Mesenchymal stem cell (in vitro differentiated cells and primary cell): Measurements from ENCODE around the gene PPFIBP2.

Source experiments
- DNase-seq: peaks from one replicate; pipeline ENCODE4 v3.0.0-alpha.2; 2013
- H2AFZ ChIP-seq: one replicate; pipeline ENCODE4 v1.6.1; 2013; ENCODE audit warnings: low read depth, mild to moderate bottlenecking, control low read depth, inconsistent platforms, low read length, moderate library complexity
- H2AK5ac ChIP-seq: 2 replicates; pipeline ENCODE4 v1.6.1; 2013; ENCODE audit warnings: low read length, moderate library complexity, mild to moderate bottlenecking, inconsistent platforms; ENCODE audit not compliant: severe bottlenecking
- H2BK120ac ChIP-seq: one replicate; pipeline ENCODE4 v1.6.1; 2013; ENCODE audit warnings: low read depth, mild to moderate bottlenecking, inconsistent platforms, low read length, moderate library complexity
- H2BK12ac ChIP-seq, 2 experiments: one replicate each; pipeline ENCODE4 v1.6.1; 2013; ENCODE audit warnings: inconsistent platforms in 2 of 2, low read length in 2 of 2, mild to moderate bottlenecking in 2 of 2, moderate library complexity in 2 of 2, control low read depth in 1 of 2
- H2BK15ac ChIP-seq: one replicate; pipeline ENCODE4 v1.6.1; 2013; ENCODE audit warnings: mild to moderate bottlenecking, low read depth, inconsistent platforms; ENCODE audit not compliant: poor library complexity, severe bottlenecking
- H2BK5ac ChIP-seq: 2 replicates; pipeline ENCODE4 v1.6.1; 2013; ENCODE audit warnings: low read depth, mild to moderate bottlenecking, low read length, control low read depth, inconsistent platforms; ENCODE audit not compliant: poor library complexity, severe bottlenecking
- H3K14ac ChIP-seq, 2 experiments: one replicate each; pipeline ENCODE4 v1.6.1; 2013; ENCODE audit warnings: inconsistent platforms in 2 of 2, low read length in 2 of 2, control low read depth in 1 of 2, mild to moderate bottlenecking in 1 of 2, moderate library complexity in 1 of 2
- H3K18ac ChIP-seq, 2 experiments: one replicate each; pipeline ENCODE4 v1.6.1; 2013; ENCODE audit warnings: inconsistent platforms in 2 of 2, low read length in 2 of 2, control low read depth in 1 of 2, low read depth in 1 of 2, mild to moderate bottlenecking in 1 of 2
- H3K23ac ChIP-seq, 2 experiments: one replicate each; pipeline ENCODE4 v1.6.1; 2013; ENCODE audit warnings: inconsistent platforms in 2 of 2, low read length in 2 of 2, mild to moderate bottlenecking in 2 of 2, moderate library complexity in 2 of 2, control low read depth in 1 of 2
- H3K27ac ChIP-seq: 2 replicates; pipeline ENCODE4 v1.5.1; 2013; ENCODE audit warnings: mild to moderate bottlenecking, moderate library complexity, low read length, control low read depth, inconsistent platforms; ENCODE audit not compliant: poor library complexity, severe bottlenecking
- H3K27me3 ChIP-seq, 2 experiments: 2 replicates each; pipeline versions ENCODE4 v1.6.1 to v1.7.0; 2013; ENCODE audit warnings: low read length in 2 of 2, mild to moderate bottlenecking in 2 of 2, moderate library complexity in 2 of 2, control low read depth in 1 of 2, inconsistent platforms in 1 of 2; ENCODE audit not compliant: control insufficient read depth in 1 of 2, insufficient read depth in 1 of 2
- H3K36me3 ChIP-seq, 2 experiments: 2 replicates each; pipeline versions ENCODE4 v1.6.1 to v1.7.0; 2013; ENCODE audit warnings: low read length in 2 of 2, control low read depth in 1 of 2, inconsistent platforms in 1 of 2, low read depth in 1 of 2, mild to moderate bottlenecking in 1 of 2; ENCODE audit not compliant: insufficient read depth in 2 of 2, control insufficient read depth in 1 of 2
- H3K4ac ChIP-seq, 2 experiments: one replicate each; pipeline ENCODE4 v1.6.1; 2013; ENCODE audit warnings: inconsistent platforms in 2 of 2, low read length in 2 of 2, mild to moderate bottlenecking in 2 of 2, moderate library complexity in 2 of 2, control low read depth in 1 of 2, low read depth in 1 of 2
- H3K4me1 ChIP-seq: 2 replicates; pipeline ENCODE4 v1.6.1; 2013; ENCODE audit warnings: low read depth, low read length, control low read depth; ENCODE audit not compliant: control insufficient read depth, insufficient read depth
- H3K4me2 ChIP-seq: 2 replicates; pipeline ENCODE4 v1.6.1; 2013; ENCODE audit warnings: low read length, mild to moderate bottlenecking, inconsistent platforms; ENCODE audit not compliant: poor library complexity, severe bottlenecking
- H3K4me3 ChIP-seq, 2 experiments: 2 replicates each; pipeline versions ENCODE4 v1.5.1 to v1.7.0; 2013; ENCODE audit warnings: low read length in 2 of 2, mild to moderate bottlenecking in 2 of 2, control low read depth in 1 of 2, low read depth in 1 of 2; ENCODE audit not compliant: insufficient read depth in 1 of 2
- H3K79me1 ChIP-seq: replicated peaks from 2 replicates; pipeline ENCODE4 v1.6.1; 2013; ENCODE audit warnings: mild to moderate bottlenecking, control low read depth, low read length, inconsistent platforms; ENCODE audit not compliant: poor library complexity, severe bottlenecking
- H3K9ac ChIP-seq: 2 replicates; pipeline ENCODE4 v1.7.0; 2013; ENCODE audit warnings: mild to moderate bottlenecking, low read length, moderate library complexity
- H3K9me3 ChIP-seq: 2 replicates; pipeline ENCODE4 v1.7.0; 2013; ENCODE audit warnings: mild to moderate bottlenecking, low read length; ENCODE audit not compliant: control insufficient read depth
- H4K8ac ChIP-seq: one replicate; pipeline ENCODE4 v1.6.1; 2013; ENCODE audit warnings: inconsistent platforms, mild to moderate bottlenecking, low read length, moderate library complexity
- H4K91ac ChIP-seq: one replicate; pipeline ENCODE4 v1.6.1; 2013; ENCODE audit warnings: mild to moderate bottlenecking, low read length, inconsistent platforms
- WGBS: methylation state at CpG from one replicate; pipeline ENCODE4 v1.1.7; 2013; ENCODE audit warnings: mixed read lengths; 5-methylcytosine and 5-hydroxymethylcytosine counted together

Gene PPFIBP2

GRCh38 chr11:7589861-7590260 is 76.1 kb downstream of the PPFIBP2 start:
- no peak overlapping the region for H2BK5ac ChIP-seq

GRCh38 chr11:7590529-7590928 is 76.7 kb downstream of the PPFIBP2 start:
- Histone ChIP-seq H3K79me1 (no peaks in the 10 kb centered on the region), H3K9ac (no peak overlapping the region), H4K8ac (no peak overlapping the region), H3K4me2 (no peak overlapping the region), H3K27ac (no peak overlapping the region), H3K9me3 (no peaks in the 10 kb centered on the region), H3K27me3 (no peaks in the 10 kb centered on the region), H3K4me1 (peaks cover 1% of the 10 kb centered on the region), H2BK15ac (no peak overlapping the region), H2BK5ac (no peak overlapping the region), H2BK120ac (no peak overlapping the region), H2BK12ac (no peak overlapping the region), H3K14ac (no peak overlapping the region), H3K36me3 (no peaks in the 10 kb centered on the region), H3K23ac (no peak overlapping the region), H2AFZ (no peak overlapping the region), H3K4me3 (no peak overlapping the region), H2AK5ac (no peak overlapping the region), H4K91ac (no peak overlapping the region), H3K18ac (no peak overlapping the region), H3K4ac (no peak overlapping the region)
- WGBS: 98% methylated on average over 2 of the region's 2 CpGs
- no peak for DNase-seq

More at GRCh38 chr11:7589861-7590260, 76.1 kb downstream of the PPFIBP2 start:
- no peak overlapping the region for H3K14ac ChIP-seq
- no peak overlapping the region for H3K9ac ChIP-seq
- H2AK5ac ChIP-seq: no peak overlapping the region
- H3K4ac ChIP-seq: no peak overlapping the region
- H3K27me3 ChIP-seq: no peaks in the 10 kb centered on the region
- no peaks in the 10 kb centered on the region for H3K79me1 ChIP-seq
- no peak overlapping the region for H3K27ac ChIP-seq
- no peak overlapping the region for H3K18ac ChIP-seq
- H3K4me3 ChIP-seq: no peak overlapping the region
- no peak overlapping the region for H2BK15ac ChIP-seq
- 100% methylated on average over 1 of the region's 2 CpGs for WGBS
- H3K4me1 ChIP-seq: no peaks in the 10 kb centered on the region
- H3K4me2 ChIP-seq: no peak overlapping the region
- no peak overlapping the region for H3K23ac ChIP-seq
- no peak overlapping the region for H4K91ac ChIP-seq
- H3K9me3 ChIP-seq: no peaks in the 10 kb centered on the region
- no peak overlapping the region for H2AFZ ChIP-seq
- H4K8ac ChIP-seq: no peak overlapping the region
- no peak overlapping the region for H2BK120ac ChIP-seq
- H3K36me3 ChIP-seq: no peaks in the 10 kb centered on the region
- H2BK12ac ChIP-seq: no peak overlapping the region
- DNase-seq: no peak

- H4K8ac ChIP-seq: no peak overlapping the region
- H3K79me1 ChIP-seq: no peaks in the 10 kb centered on the region
- H3K23ac ChIP-seq: no peak overlapping the region
- no peaks in the 10 kb centered on the region for H3K9me3 ChIP-seq
- H3K18ac ChIP-seq: no peak overlapping the region
- no peak overlapping the region for H3K14ac ChIP-seq
- peaks cover 1% of the 10 kb centered on the region for H3K4me1 ChIP-seq
- 99% methylated on average over 5 of the region's 6 CpGs for WGBS
- no peak overlapping the region for H3K27ac ChIP-seq
- H3K4ac ChIP-seq: no peak overlapping the region
- no peak overlapping the region for H2BK5ac ChIP-seq
- H3K27me3 ChIP-seq: no peaks in the 10 kb centered on the region
- no peak overlapping the region for H3K4me2 ChIP-seq
- H2AFZ ChIP-seq: no peak overlapping the region
- H4K91ac ChIP-seq: no peak overlapping the region
- H2AK5ac ChIP-seq: no peak overlapping the region
- H3K4me3 ChIP-seq: no peak overlapping the region
- H3K36me3 ChIP-seq: no peaks in the 10 kb centered on the region
- H2BK12ac ChIP-seq: no peak overlapping the region
- DNase-seq: no peak
- H3K9ac ChIP-seq: no peak overlapping the region
- H2BK120ac ChIP-seq: no peak overlapping the region
- H2BK15ac ChIP-seq: no peak overlapping the region
Measured at GRCh38 chr11:7591107-7591894, 77.5 kb downstream of the PPFIBP2 start.

DNA sequence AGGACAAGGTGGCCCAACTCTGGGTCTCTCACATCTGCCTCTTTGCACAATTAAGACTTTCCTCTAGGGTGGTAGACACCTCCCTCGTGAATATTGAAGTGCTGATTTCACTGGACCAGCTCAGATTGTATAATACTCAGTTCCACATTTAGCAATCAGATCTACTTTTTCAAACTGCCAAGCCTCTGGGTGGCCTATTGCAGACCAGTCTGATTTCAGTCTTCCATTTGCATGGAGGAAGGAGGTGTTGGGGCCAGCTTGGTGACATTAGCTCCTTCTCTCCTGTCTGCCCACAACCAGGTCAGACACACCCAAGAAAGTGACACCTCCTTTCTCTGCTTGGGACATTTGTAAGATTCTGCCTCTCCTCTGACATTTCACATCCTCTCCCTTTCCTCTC is 78.2 kb downstream of the PPFIBP2 start:
- Histone ChIP-seq H2BK5ac (no peak overlapping the region), H2AFZ (no peak overlapping the region), H3K9ac (no peak overlapping the region), H3K9me3 (no peaks in the 10 kb centered on the region), H3K79me1 (no peaks in the 10 kb centered on the region), H3K14ac (no peak overlapping the region), H3K36me3 (no peaks in the 10 kb centered on the region), H3K4me3 (no peak overlapping the region), H2BK15ac (no peak overlapping the region), H3K4me2 (no peak overlapping the region), H2BK120ac (no peak overlapping the region), H3K23ac (no peak overlapping the region), H3K18ac (no peak overlapping the region), H4K91ac (no peak overlapping the region), H3K27me3 (no peaks in the 10 kb centered on the region), H3K4ac (no peak overlapping the region), H2AK5ac (no peak overlapping the region), H2BK12ac (no peak overlapping the region), H4K8ac (no peak overlapping the region), H3K27ac (no peak overlapping the region), H3K4me1 (peaks cover 1% of the 10 kb centered on the region)
- 100% methylated on average over 1 of the region's 1 CpG for WGBS
- no peak for DNase-seq
